ENCODE measurements around the gene MIB2. TPM values are rescaled to one million over a fixed set of nuclear protein-coding genes. Genes with fewer than 3 reads are reported as not detected.
A peak's percentile ranks its signal among the peaks of the same experiment; 100 is the strongest.
"Not testable (repeated sequence)": the region's sequence is repeated elsewhere in the genome, so short reads cannot be mapped to it uniquely, and the experiment has no call there.

MIB2 gene
- total RNA-seq, 1 donor: 58.7 TPM

GRCh38 chr1:1665815-1666251, 50.5 kb downstream of the MIB2 start:
- no peak for DNase-seq (ENCODE audit: low read depth)
- no peak overlapping the region for H3K4me3 ChIP-seq (ENCODE audit: low read depth, low read length)

GRCh38 chr1:1666526-1666925, 51.2 kb downstream of the MIB2 start:
- H3K4me3 ChIP-seq (ENCODE audit: low read depth, low read length): no peak overlapping the region
- no peak for DNase-seq (ENCODE audit: low read depth)
- TF ChIP-seq CTCF (IDR thresholded peaks at IDR 0.05; ENCODE audit: insufficient read depth, low read depth, low read length): no peak

More at GRCh38 chr1:1665815-1666251, 50.5 kb downstream of the MIB2 start:
- peak; percentile 44 for TF ChIP-seq CTCF (IDR thresholded peaks at IDR 0.05; ENCODE audit: insufficient read depth, low read depth, low read length)

GRCh38 chr1:1669468-1670440, 54.5 kb downstream of the MIB2 start:
- TF ChIP-seq CTCF (IDR thresholded peaks at IDR 0.05; ENCODE audit: insufficient read depth, low read depth, low read length): no peak
- no peak overlapping the region for H3K4me3 ChIP-seq (ENCODE audit: low read depth, low read length)
- DNase-seq (ENCODE audit: low read depth): no peak

- no peak for TF ChIP-seq CTCF (IDR thresholded peaks at IDR 0.05; ENCODE audit: insufficient read depth, low read depth, low read length)
- no peak for DNase-seq (ENCODE audit: low read depth)
- no peak overlapping the region for H3K4me3 ChIP-seq (ENCODE audit: low read depth, low read length)
Observed at GRCh38 chr1:1670866-1671265, 55.6 kb downstream of the MIB2 start.

GRCh38 chr1:1671365-1672119, 56.2 kb downstream of the MIB2 start:
- H3K4me3 ChIP-seq (ENCODE audit: low read depth, low read length): no peak overlapping the region
- TF ChIP-seq CTCF (IDR thresholded peaks at IDR 0.05; ENCODE audit: insufficient read depth, low read depth, low read length): no peak
- DNase-seq (ENCODE audit: low read depth): no peak

GRCh38 chr1:1672181-1672965, 57.1 kb downstream of the MIB2 start:
- DNase-seq (ENCODE audit: low read depth): no peak
- TF ChIP-seq CTCF (IDR thresholded peaks at IDR 0.05; ENCODE audit: insufficient read depth, low read depth, low read length): no peak
- no peak overlapping the region for H3K4me3 ChIP-seq (ENCODE audit: low read depth, low read length)

GRCh38 chr1:1674806-1675205, 59.5 kb downstream of the MIB2 start:
- H3K4me3 ChIP-seq (ENCODE audit: low read depth, low read length); DNase-seq (ENCODE audit: low read depth): not testable (repeated sequence)

GRCh38 chr1:1675218-1675617, 59.9 kb downstream of the MIB2 start:
- not testable (repeated sequence) for DNase-seq (ENCODE audit: low read depth); H3K4me3 ChIP-seq (ENCODE audit: low read depth, low read length)

- not testable (repeated sequence) for DNase-seq (ENCODE audit: low read depth); H3K4me3 ChIP-seq (ENCODE audit: low read depth, low read length)
Observed at GRCh38 chr1:1676087-1676486, 60.8 kb downstream of the MIB2 start.

Measured in fibroblast of villous mesenchyme (primary cell).